Fibroblast of villous mesenchyme (primary cell): ENCODE measurements around the gene SYCE1. TPM values are rescaled to one million over a fixed set of nuclear protein-coding genes. Genes with fewer than 3 reads are reported as not detected.
A peak's percentile ranks its signal among the peaks of the same experiment; 100 is the strongest.
"Not testable (repeated sequence)": the region's sequence is repeated elsewhere in the genome, so short reads cannot be mapped to it uniquely, and the experiment has no call there.

Experiments
- DNase-seq: peaks from one replicate; pipeline ENCODE4 v3.0.0-alpha.2; 2010; ENCODE audit warnings: low read depth
- H3K4me3 ChIP-seq: 2 replicates; pipeline ENCODE4 v1.5.1; 2011; ENCODE audit warnings: low read depth, mild to moderate bottlenecking, low read length
- total RNA-seq: library from RNA; depleted of rRNA; stranded (reverse); fragments of >200 nt; gene quantifications from 2 replicates; pipeline ENCODE4 v1.2.3, GENCODE V29; 2012
- TF ChIP-seq, protein P1 (sequence below): IDR thresholded peaks from 2 replicates; pipeline ENCODE4 v1.5.1; 2012; ENCODE audit warnings: low read depth, mild to moderate bottlenecking, low read length; ENCODE audit not compliant: insufficient read depth

SYCE1 gene, protein sequence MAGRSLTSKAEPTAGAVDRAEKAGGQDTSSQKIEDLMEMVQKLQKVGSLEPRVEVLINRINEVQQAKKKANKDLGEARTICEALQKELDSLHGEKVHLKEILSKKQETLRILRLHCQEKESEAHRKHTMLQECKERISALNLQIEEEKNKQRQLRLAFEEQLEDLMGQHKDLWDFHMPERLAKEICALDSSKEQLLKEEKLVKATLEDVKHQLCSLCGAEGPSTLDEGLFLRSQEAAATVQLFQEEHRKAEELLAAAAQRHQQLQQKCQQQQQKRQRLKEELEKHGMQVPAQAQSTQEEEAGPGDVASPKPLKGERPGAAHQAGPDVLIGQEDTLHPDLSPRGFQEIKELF
- total RNA-seq = 1.3 and 1.6 TPM in 2 replicates

DNA sequence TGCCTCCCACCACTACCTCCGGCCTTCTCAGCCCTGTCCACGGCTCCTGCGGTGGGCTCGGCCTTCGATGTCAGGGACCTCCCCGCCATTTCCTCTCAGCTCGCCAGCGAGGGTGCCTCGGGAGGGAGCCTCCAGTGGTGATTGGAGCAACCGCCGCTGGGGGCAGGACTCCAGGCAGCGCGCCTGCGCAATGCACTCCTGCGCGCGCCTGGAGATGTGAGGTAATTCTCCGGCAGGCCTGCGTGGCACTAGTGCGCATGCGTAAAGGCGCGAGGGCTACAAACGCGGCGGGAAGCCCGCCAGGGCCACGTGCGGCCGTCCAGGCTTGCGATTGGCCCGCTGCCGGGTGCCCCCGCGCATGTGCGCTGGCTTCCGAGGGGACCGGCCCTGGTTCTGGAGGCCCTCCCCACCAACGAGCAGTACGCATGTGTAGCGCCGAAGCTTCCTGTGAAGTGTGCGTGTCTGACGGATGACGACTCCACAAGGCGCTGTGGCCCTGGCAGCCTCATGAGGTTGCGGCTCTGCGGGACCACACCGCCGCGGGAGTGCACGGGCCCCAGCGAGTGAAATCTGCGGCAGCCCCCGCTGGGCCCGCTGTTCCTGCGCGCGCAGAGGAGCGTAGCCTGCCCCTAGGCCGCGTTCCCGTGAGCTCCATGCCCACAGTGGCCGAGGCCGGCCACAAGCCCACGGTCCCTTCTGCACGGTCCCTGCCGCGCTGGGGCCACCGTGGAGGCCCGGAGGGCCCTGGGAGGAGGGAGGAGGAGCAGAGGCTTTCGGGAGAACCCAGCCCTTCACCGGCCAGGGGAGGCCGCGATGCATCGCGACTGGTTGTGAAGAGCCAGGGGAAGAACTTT, at the start of gene SYCE1:
Gene SYCE1 (minus strand): TSS at position 143 of the 854 bp plus-strand sequence. CDS start 54 bp downstream, at position 89.
- peak within 1 kb of the TSS; percentile 67 for H3K4me3 ChIP-seq
- TF ChIP-seq, protein P1, sequence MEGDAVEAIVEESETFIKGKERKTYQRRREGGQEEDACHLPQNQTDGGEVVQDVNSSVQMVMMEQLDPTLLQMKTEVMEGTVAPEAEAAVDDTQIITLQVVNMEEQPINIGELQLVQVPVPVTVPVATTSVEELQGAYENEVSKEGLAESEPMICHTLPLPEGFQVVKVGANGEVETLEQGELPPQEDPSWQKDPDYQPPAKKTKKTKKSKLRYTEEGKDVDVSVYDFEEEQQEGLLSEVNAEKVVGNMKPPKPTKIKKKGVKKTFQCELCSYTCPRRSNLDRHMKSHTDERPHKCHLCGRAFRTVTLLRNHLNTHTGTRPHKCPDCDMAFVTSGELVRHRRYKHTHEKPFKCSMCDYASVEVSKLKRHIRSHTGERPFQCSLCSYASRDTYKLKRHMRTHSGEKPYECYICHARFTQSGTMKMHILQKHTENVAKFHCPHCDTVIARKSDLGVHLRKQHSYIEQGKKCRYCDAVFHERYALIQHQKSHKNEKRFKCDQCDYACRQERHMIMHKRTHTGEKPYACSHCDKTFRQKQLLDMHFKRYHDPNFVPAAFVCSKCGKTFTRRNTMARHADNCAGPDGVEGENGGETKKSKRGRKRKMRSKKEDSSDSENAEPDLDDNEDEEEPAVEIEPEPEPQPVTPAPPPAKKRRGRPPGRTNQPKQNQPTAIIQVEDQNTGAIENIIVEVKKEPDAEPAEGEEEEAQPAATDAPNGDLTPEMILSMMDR = peak; percentile 19
- peak; percentile 87 for DNase-seq

DNA sequence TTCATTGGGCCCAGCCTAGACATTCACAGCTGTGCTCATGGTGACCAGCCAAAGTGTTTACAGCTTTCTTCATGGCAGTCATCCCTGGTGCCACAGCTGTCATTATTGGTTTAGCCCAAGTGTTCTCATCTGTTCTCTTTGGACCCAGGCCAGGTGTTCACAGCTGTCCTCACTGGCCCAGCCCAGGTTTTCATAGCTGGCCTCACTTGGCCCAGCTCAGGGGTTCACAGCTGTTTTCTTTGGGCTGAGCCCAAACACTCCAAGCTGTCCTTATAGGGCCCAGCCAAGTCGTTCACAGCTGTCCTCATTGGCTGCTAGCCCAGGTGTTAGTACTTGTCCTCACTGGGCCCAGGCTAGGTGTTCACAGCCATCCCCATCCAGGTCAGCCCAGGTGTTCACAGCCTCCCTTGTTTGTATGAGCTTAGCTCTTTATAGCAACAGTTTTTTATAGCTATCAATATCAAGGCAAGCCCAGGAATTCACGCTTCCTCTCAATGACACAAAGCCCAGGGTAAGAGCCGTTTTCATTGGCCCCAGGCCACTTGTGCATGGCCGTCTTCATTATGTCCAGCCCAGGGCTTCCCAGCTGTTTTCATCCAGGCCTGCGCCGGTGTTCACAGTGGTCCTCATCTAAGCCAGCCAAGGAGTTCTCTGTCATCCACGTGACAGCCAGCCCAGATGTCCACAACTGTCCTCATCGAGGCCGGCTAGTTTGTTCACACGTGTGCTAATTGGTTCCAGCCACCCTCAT, 49.6 kb upstream of the SYCE1 start:
- DNase-seq = no peak
- H3K4me3 ChIP-seq = no peak overlapping the region
- TF ChIP-seq, protein P1 = no peak

DNA sequence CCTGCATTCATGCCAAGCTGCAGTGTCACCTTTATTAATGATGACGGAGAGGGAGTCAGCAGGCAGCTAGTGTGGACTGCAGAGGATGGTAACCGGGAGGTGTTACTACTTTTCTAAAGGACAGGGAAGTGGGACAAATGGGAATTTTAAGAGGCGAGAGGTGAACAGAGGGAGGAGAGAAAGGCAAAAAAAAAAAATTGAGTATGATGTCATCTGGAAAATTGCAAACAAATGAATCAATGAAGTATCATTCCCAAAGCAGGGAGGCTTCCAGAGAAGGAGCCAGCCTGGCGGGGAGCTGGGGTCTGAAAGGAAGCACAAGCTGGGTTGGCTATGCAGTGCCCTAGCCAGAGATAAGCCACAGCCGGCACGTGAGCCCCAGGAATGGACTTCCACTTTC, 48.3 kb upstream of the SYCE1 start:
- TF ChIP-seq, protein P1 = no peak
- no peak for DNase-seq
- no peak overlapping the region for H3K4me3 ChIP-seq

DNA sequence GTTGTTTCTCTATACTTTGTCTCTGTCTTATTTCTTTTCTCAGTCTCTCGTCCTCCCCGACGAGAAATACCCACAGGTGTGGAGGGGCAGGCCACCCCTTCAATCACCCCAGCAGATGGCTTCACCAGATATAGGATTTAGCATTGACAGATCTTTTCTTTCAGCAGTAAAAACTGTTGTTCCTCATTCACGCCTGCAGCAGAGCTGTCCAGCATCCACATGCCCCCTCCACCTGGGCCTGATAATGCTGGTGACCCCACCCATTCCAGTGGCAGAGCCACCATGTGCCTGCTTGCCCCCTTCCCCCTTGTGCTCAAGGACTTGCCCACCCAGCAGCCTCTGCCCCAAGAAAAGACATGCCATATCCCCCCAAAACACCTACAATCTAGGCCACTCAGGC, 45.7 kb upstream of the SYCE1 start:
- TF ChIP-seq, protein P1 = no peak

DNA sequence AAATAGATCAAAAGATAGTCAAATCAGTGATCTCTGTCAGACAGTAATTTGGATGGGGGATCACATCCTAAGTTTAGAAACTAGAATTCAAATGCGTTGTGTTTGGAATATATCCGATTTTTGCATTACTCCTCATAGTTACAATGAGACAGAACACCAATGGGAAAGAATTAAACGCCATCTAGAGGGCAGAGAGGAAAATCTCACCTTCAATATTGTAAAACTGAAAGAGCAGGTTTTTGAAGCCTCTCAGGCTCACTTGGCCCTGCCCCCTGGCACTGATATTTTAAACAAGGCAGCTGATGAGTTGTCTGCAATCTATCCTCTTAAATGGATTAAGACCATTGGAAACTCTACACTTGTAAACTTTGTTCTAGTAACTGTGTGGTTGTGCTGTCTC, 43.5 kb upstream of the SYCE1 start:
- no peak overlapping the region for H3K4me3 ChIP-seq
- DNase-seq = peak; percentile 24
- TF ChIP-seq, protein P1 = peak; percentile 53

More for the DNA sequence above, 45.7 kb upstream of the SYCE1 start:
- no peak for DNase-seq
- no peak overlapping the region for H3K4me3 ChIP-seq

DNA sequence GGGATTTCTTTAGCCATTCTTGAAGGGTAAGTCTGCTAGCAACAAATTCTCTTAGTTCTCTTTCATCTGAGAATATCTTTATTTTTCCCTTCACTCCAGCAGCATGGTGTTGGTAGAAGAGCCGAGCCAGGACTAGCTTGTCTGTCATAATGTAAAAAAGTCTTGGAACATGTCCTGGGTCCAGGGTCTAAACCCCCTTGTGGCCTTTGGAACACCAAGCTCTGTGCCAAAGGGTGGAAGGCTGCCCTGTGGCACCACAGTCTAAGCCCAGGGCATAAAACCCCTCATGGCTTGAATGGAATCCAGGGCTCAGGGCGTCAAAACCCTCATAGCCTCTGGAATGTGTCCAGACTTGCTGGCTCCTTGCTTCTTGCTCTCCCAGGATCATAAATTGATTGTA, 38.1 kb upstream of the SYCE1 start:
- DNase-seq, H3K4me3 ChIP-seq: not testable (repeated sequence)

DNA sequence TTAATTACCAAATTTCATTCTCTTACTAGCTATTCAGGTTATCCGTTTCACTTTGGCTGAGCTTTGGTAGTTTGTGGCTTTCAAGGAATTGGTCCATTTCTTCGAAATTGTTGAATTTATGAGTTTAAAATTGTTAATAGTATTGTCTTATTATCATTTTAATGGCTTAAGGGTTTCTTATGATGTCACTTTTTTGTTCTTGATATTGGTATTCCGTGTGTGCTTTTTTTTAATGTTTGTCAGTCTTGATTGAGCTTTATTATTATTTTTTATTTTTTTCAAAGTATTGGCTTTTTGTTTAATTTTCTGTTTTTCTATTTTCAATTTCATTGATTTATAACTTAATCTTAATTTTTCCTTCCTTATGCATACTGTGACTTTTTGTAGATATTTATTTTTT, 35.3 kb upstream of the SYCE1 start:
- no peak for DNase-seq
- no peak overlapping the region for H3K4me3 ChIP-seq
- TF ChIP-seq, protein P1 = no peak

DNA sequence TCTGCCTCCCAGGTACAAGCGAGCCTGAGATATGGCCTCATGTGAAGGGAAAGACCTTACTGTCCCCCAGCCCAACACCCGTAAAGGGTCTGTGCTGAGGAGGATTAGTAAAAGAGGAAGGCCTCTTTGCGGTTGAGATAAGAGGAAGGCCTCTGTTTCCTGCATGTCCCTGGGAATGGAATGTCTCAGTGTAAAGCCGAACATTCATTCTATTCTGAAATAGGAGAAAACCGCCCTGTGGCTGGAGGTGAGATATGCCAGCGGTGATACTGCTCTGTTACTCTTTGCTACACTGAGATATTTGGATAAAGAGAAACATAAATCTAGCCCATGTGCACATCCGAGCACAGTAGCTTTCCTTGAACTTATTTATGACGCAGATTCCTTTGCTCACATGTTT, 34.5 kb upstream of the SYCE1 start:
- DNase-seq = peak; percentile 53

More for the DNA sequence above, 34.5 kb upstream of the SYCE1 start:
- not testable (repeated sequence) for H3K4me3 ChIP-seq
